Esophagus muscularis mucosa (tissue), 3 donors: ENCODE measurements around the gene COL10A1.

Experiments used
- POLR2A ChIP-seq: fragments of 450-650 bp; IDR thresholded peaks from one replicate; pipeline ENCODE4 v1.6.1; 2017; ENCODE audit warnings: antibody characterized with exemption, moderate library complexity, mild to moderate bottlenecking, low read depth
- POLR2AphosphoS5 ChIP-seq, 2 donors: sonication (generic); formaldehyde crosslinking; IDR thresholded peaks; one replicate each; pipeline ENCODE4 v1.6.1; 2017; ENCODE audit warnings: antibody characterized with exemption in 2 of 2
- TF ChIP-seq, protein P1 (sequence below), 3 experiments: fragments of 200-600 bp in 2 of 3; fragments of 450-650 bp in 1 of 3; sonication (generic) in 2 of 3; IDR thresholded peaks; one replicate each; pipeline ENCODE4 v1.5.1; 2017 to 2019; ENCODE audit warnings: antibody characterized with exemption in 3 of 3, mild to moderate bottlenecking in 2 of 3, moderate library complexity in 1 of 3

DNA sequence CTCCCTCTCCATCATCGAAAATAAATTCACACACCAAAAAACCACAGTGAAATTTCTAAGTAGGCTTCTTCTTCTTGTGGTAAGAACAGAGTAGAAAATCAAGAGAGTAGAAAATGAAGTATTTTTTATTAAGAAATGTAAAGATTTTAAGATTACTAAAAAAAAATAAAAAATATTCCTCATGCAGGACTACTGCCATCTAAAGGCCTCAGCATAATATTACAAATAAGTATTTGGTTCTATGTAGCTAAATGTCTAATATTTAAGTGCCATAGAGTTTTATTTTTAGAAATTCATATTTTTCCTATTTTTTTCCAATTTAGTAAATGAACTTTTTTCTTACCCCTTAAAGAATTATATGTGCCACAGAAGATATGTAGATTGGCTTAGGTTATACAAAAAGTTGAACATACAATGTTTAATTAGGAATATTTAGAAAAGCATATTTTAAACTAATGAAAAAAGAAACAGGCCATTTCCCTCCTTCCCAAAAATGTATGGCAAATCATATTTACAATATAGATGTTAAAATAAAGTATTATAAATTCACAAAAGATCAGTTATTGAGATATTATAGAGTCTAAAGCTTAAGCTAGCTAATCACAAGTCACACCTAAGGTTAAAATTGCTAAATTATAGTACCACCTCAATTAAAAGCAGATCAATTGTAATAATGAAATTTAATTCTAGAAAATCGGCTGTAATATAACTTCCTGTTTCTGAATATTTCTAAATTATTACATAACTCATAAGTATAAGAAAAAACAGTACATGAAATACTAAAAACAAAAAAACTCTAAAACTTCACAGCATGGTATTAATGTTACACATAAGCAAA is 28.7 kb downstream of the COL10A1 start:
- TF ChIP-seq, protein P1, sequence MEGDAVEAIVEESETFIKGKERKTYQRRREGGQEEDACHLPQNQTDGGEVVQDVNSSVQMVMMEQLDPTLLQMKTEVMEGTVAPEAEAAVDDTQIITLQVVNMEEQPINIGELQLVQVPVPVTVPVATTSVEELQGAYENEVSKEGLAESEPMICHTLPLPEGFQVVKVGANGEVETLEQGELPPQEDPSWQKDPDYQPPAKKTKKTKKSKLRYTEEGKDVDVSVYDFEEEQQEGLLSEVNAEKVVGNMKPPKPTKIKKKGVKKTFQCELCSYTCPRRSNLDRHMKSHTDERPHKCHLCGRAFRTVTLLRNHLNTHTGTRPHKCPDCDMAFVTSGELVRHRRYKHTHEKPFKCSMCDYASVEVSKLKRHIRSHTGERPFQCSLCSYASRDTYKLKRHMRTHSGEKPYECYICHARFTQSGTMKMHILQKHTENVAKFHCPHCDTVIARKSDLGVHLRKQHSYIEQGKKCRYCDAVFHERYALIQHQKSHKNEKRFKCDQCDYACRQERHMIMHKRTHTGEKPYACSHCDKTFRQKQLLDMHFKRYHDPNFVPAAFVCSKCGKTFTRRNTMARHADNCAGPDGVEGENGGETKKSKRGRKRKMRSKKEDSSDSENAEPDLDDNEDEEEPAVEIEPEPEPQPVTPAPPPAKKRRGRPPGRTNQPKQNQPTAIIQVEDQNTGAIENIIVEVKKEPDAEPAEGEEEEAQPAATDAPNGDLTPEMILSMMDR (IDR thresholded peaks at IDR 0.05): peak in 2 of 3 experiments; percentile 44 to 60
- TF ChIP-seq POLR2A: no peak
- TF ChIP-seq POLR2AphosphoS5 (IDR thresholded peaks at IDR 0.05): no peak
